Vagina (tissue), 2 donors: Measurements from ENCODE around the gene REN.

Source experiments
- CTCF ChIP-seq, 3 experiments: fragments of 450-650 bp in 2 of 3; fragments of 200-600 bp in 1 of 3; sonication (generic) in 1 of 3; IDR thresholded peaks; one replicate each; pipeline ENCODE4 v1.5.1; 2017 to 2019; ENCODE audit warnings: antibody characterized with exemption in 3 of 3, mild to moderate bottlenecking in 2 of 3, moderate library complexity in 2 of 3
- POLR2A ChIP-seq, 2 donors: fragments of 450-650 bp; IDR thresholded peaks; one replicate each; pipeline ENCODE4 v1.6.1; 2017; ENCODE audit warnings: antibody characterized with exemption in 2 of 2, mild to moderate bottlenecking in 2 of 2, moderate library complexity in 2 of 2
- POLR2AphosphoS5 ChIP-seq, 2 donors: sonication (generic); formaldehyde crosslinking; IDR thresholded peaks; one replicate each; pipeline ENCODE4 v1.9.0; 2017; ENCODE audit warnings: antibody characterized with exemption in 2 of 2, mild to moderate bottlenecking in 2 of 2, low read depth in 1 of 2; ENCODE audit not compliant: insufficient read depth in 1 of 2

- no peak for TF ChIP-seq CTCF (IDR thresholded peaks at IDR 0.05)
- TF ChIP-seq POLR2AphosphoS5 (IDR thresholded peaks at IDR 0.05; ENCODE audit: insufficient read depth in 1 of 2, low read depth in 1 of 2) = no peak
- no peak for TF ChIP-seq POLR2A (IDR thresholded peaks at IDR 0.05)
Observed at GRCh38 chr1:204149107-204149506, 17.0 kb downstream of the REN start.
